Adipocyte (in vitro differentiated cells): ENCODE measurements around the gene CYP11A1.

Source experiments
- DNase-seq: peaks from one replicate; pipeline ENCODE4 v3.0.0-alpha.2; 2015; ENCODE audit warnings: low read depth
- H3K27me3 ChIP-seq: replicated peaks from 2 replicates; pipeline ENCODE4 v1.7.0; 2013; ENCODE audit warnings: mild to moderate bottlenecking, low read length, moderate library complexity; ENCODE audit not compliant: control insufficient read depth, insufficient read depth
- H3K36me3 ChIP-seq: 2 replicates; pipeline ENCODE4 v1.7.0; 2013; ENCODE audit warnings: low read length, mild to moderate bottlenecking, moderate library complexity; ENCODE audit not compliant: control insufficient read depth, insufficient read depth, severe bottlenecking
- H3K4me1 ChIP-seq: 2 replicates; pipeline ENCODE4 v1.7.0; 2013; ENCODE audit warnings: mild to moderate bottlenecking, low read length, moderate library complexity; ENCODE audit not compliant: control insufficient read depth, insufficient read depth
- H3K4me3 ChIP-seq: 2 replicates; pipeline ENCODE4 v1.7.0; 2013; ENCODE audit warnings: mild to moderate bottlenecking, low read length, moderate library complexity
- H3K9ac ChIP-seq: 2 replicates; pipeline ENCODE4 v1.7.0; 2013; ENCODE audit warnings: mild to moderate bottlenecking, low read length, moderate library complexity
- H3K9me3 ChIP-seq: 2 replicates; pipeline ENCODE4 v1.7.0; 2013; ENCODE audit warnings: mild to moderate bottlenecking, low read length, moderate library complexity; ENCODE audit not compliant: control insufficient read depth

Gene CYP11A1

GRCh38 chr15:74350295-74351275 lies 16.9 kb downstream of the CYP11A1 start:
- Histone ChIP-seq H3K4me3 (no peak overlapping the region), H3K27me3 (no peaks in the 10 kb centered on the region), H3K4me1 (no peaks in the 10 kb centered on the region), H3K36me3 (no peaks in the 10 kb centered on the region), H3K9ac (no peak overlapping the region), H3K9me3 (peaks cover 5% of the 10 kb centered on the region)
- no peak for DNase-seq

GRCh38 chr15:74349241-74349778 lies 18.1 kb downstream of the CYP11A1 start:
- Histone ChIP-seq H3K4me1 (no peaks in the 10 kb centered on the region), H3K36me3 (no peaks in the 10 kb centered on the region)
- DNase-seq = no peak

GRCh38 chr15:74347757-74348250 lies 19.6 kb downstream of the CYP11A1 start:
- DNase-seq = no peak
- Histone ChIP-seq H3K27me3 (no peaks in the 10 kb centered on the region), H3K9ac (no peak overlapping the region), H3K9me3 (no peaks in the 10 kb centered on the region), H3K4me1 (no peaks in the 10 kb centered on the region), H3K4me3 (no peak overlapping the region), H3K36me3 (no peaks in the 10 kb centered on the region)

More at GRCh38 chr15:74349241-74349778, 18.1 kb downstream of the CYP11A1 start:
- H3K4me3 ChIP-seq = no peak overlapping the region
- H3K9ac ChIP-seq = no peak overlapping the region
- H3K9me3 ChIP-seq = peaks cover 5% of the 10 kb centered on the region
- no peaks in the 10 kb centered on the region for H3K27me3 ChIP-seq

GRCh38 chr15:74345051-74345450 lies 22.4 kb downstream of the CYP11A1 start:
- no peak for DNase-seq
- Histone ChIP-seq H3K36me3 (no peaks in the 10 kb centered on the region), H3K4me1 (peaks cover 9% of the 10 kb centered on the region), H3K9me3 (no peaks in the 10 kb centered on the region), H3K27me3 (no peaks in the 10 kb centered on the region), H3K4me3 (no peak overlapping the region), H3K9ac (no peak overlapping the region)

- Histone ChIP-seq H3K4me3 (no peak overlapping the region), H3K9ac (no peak overlapping the region), H3K9me3 (no peaks in the 10 kb centered on the region), H3K4me1 (peaks cover 17% of the 10 kb centered on the region), H3K36me3 (no peaks in the 10 kb centered on the region), H3K27me3 (no peaks in the 10 kb centered on the region)
- DNase-seq = no peak
Observed at GRCh38 chr15:74343797-74344127, 23.7 kb downstream of the CYP11A1 start.

- Histone ChIP-seq H3K27me3 (no peaks in the 10 kb centered on the region), H3K4me3 (no peak overlapping the region), H3K9me3 (no peaks in the 10 kb centered on the region), H3K4me1 (peaks cover 17% of the 10 kb centered on the region), H3K36me3 (no peaks in the 10 kb centered on the region), H3K9ac (no peak overlapping the region)
- no peak for DNase-seq
Observed at GRCh38 chr15:74343127-74343796, 24.2 kb downstream of the CYP11A1 start.

GRCh38 chr15:74340150-74340549 lies 27.3 kb downstream of the CYP11A1 start:
- DNase-seq = peak; percentile 15
- H3K9me3 ChIP-seq = no peaks in the 10 kb centered on the region
- H3K4me1 ChIP-seq = peaks cover 26% of the 10 kb centered on the region
- no peaks in the 10 kb centered on the region for H3K27me3 ChIP-seq
- no peak overlapping the region for H3K9ac ChIP-seq
- no peak overlapping the region for H3K4me3 ChIP-seq
- H3K36me3 ChIP-seq = no peaks in the 10 kb centered on the region

GRCh38 chr15:74339371-74339770 lies 28.1 kb downstream of the CYP11A1 start:
- Histone ChIP-seq H3K27me3 (no peaks in the 10 kb centered on the region), H3K4me1 (peaks cover 26% of the 10 kb centered on the region), H3K9me3 (no peaks in the 10 kb centered on the region), H3K36me3 (no peaks in the 10 kb centered on the region), H3K4me3 (no peak overlapping the region), H3K9ac (no peak overlapping the region)
- DNase-seq = no peak

- H3K27me3 ChIP-seq = no peaks in the 10 kb centered on the region
- no peak overlapping the region for H3K9ac ChIP-seq
- no peak for DNase-seq
- H3K4me3 ChIP-seq = no peak overlapping the region
- H3K9me3 ChIP-seq = no peaks in the 10 kb centered on the region
- no peaks in the 10 kb centered on the region for H3K36me3 ChIP-seq
- peaks cover 26% of the 10 kb centered on the region for H3K4me1 ChIP-seq
Observed at GRCh38 chr15:74338676-74339075, 28.8 kb downstream of the CYP11A1 start.

GRCh38 chr15:74337607-74338211 lies 29.7 kb downstream of the CYP11A1 start:
- H3K4me1 ChIP-seq = peaks cover 26% of the 10 kb centered on the region
- H3K9ac ChIP-seq = no peak overlapping the region
- no peaks in the 10 kb centered on the region for H3K9me3 ChIP-seq
- no peak overlapping the region for H3K4me3 ChIP-seq
- no peak for DNase-seq
- H3K27me3 ChIP-seq = no peaks in the 10 kb centered on the region
- no peaks in the 10 kb centered on the region for H3K36me3 ChIP-seq

GRCh38 chr15:74337146-74337545 lies 30.3 kb downstream of the CYP11A1 start:
- no peak for DNase-seq
- peak overlapping the region; percentile 28 for H3K9ac ChIP-seq
- H3K27me3 ChIP-seq = no peaks in the 10 kb centered on the region
- no peaks in the 10 kb centered on the region for H3K36me3 ChIP-seq
- peaks cover 26% of the 10 kb centered on the region for H3K4me1 ChIP-seq
- H3K4me3 ChIP-seq = no peak overlapping the region
- no peaks in the 10 kb centered on the region for H3K9me3 ChIP-seq
